ENCODE data around the gene MTF2. TPM values are rescaled to one million over a fixed set of nuclear protein-coding genes. Genes with fewer than 3 reads are reported as not detected.

The MTF2 gene
- total and polyA plus RNA-seq, 9 of the 15 experiments (the other 6 are each of a cell fraction or from before 2014, with no cell fraction given) = 29.3 to 124 (median 57.7) TPM

GRCh38 chr1:93140106-93140505 is 61.0 kb downstream of the MTF2 start:
- H3K4me1 ChIP-seq (replicated peaks in 1 of 2; ENCODE audit: control insufficient read depth in 2 of 2, insufficient read depth in 2 of 2, low read length in 2 of 2) = no peaks in the 10 kb centered on the region
- no peaks in the 10 kb centered on the region for H4K20me1 ChIP-seq (replicated peaks; ENCODE audit: control insufficient read depth, insufficient read depth, low read length)
- peaks cover 74% of the 10 kb centered on the region for H3K36me3 ChIP-seq (ENCODE audit: control insufficient read depth, insufficient read depth, low read length)
- 89% methylated on average over 1 of the region's 1 CpG for WGBS (ENCODE audit: insufficient coverage, low coverage, missing lambda C conversion rate)
- POLR2A ChIA-PET = interaction anchor here (1.0 to 1.1 kb wide), 2 partner anchors 11 to 60 kb away, joined by 3 to 4 read pairs; no protein-coding TSS in a partner anchor
- FAIRE-seq (no peak), DNase-seq (ENCODE audit: extremely low read depth in 1 of 4, low spot score in 3 of 4) (no peak), ATAC-seq (no peak)
- H3K9ac ChIP-seq (ENCODE audit: insufficient read depth in 1 of 2, low read depth in 2 of 2, low read length in 2 of 2) = no peak overlapping the region
- intact Hi-C loops (cut with micrococcal nuclease) (no loop called here), in situ Hi-C loops (cut with MboI) (no loop called here)
- no peak overlapping the region for H3K4me3 ChIP-seq
- no peaks in the 10 kb centered on the region for H3K9me3 ChIP-seq (replicated peaks; ENCODE audit: control insufficient read depth, insufficient read depth, low read depth, low read length)
- no peaks in the 10 kb centered on the region for H3K27me3 ChIP-seq (ENCODE audit: control insufficient read depth in 2 of 2, insufficient read depth in 2 of 2, low read length in 2 of 2)
- H2AFZ ChIP-seq (ENCODE audit: low read depth, low read length) = no peak overlapping the region
- no peaks in the 10 kb centered on the region for H3K9me1 ChIP-seq (ENCODE audit: control insufficient read depth, insufficient read depth, low read length)
- no peak overlapping the region for H3K4me2 ChIP-seq (ENCODE audit: insufficient read depth, low read length)
- H3K27ac ChIP-seq (ENCODE audit: extremely low read depth, low read depth, low read length) = no peak overlapping the region
- TF ChIP-seq HDAC6 (IDR thresholded peaks at IDR 0.05; ENCODE audit: low read depth, low read length) (no peak), ZNF57 (CRISPR knock-in tag; IDR thresholded peaks at IDR 0.05) (no peak), ZNF644 (tag; IDR thresholded peaks at IDR 0.05; ENCODE audit: low read depth) (no peak), KLF13 (tag; IDR thresholded peaks at IDR 0.05; ENCODE audit: borderline replicate concordance, low read depth) (no peak)
- BruUV-seq (replicated peaks) = no TSS peak
- H3K79me2 ChIP-seq (ENCODE audit: control insufficient read depth, insufficient read depth, low read length) = no peaks in the 10 kb centered on the region; the same call in 2 of the 3 replicates
- CTCF ChIA-PET (ENCODE audit: low intra/inter-chr PET ratio) = interaction anchor here (0.7 kb wide), 1 partner anchor 500 kb away, joined by 3 read pairs; no protein-coding TSS in a partner anchor

DNA sequence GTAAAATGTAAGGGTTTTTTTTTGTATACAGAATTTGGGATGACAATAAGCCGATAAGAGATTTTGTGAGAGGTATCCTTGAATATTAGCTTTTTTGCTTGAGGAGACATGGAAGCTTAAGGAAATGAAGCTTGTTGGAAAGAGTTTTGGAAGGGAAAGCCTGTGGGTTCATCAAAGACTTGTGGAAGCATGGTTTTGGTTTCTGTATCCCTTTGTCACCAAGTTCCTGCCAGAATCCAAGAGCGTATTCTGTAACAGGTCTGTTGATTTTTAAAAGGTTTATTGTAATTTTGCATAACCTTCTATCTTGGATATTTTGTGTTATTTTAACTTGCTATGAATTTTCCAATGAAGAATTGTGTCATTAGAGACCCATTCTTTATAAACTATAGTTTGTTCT is 63.1 kb downstream of the MTF2 start:
- no peak overlapping the region for H3K27ac ChIP-seq (ENCODE audit: extremely low read depth, low read depth, low read length)
- H3K9me3 ChIP-seq (replicated peaks; ENCODE audit: control insufficient read depth, insufficient read depth, low read depth, low read length) = no peaks in the 10 kb centered on the region
- BruUV-seq (replicated peaks) = no TSS peak
- DNase-seq (ENCODE audit: extremely low read depth in 1 of 4, low spot score in 3 of 4) (no peak), FAIRE-seq (no peak), ATAC-seq (no peak)
- ChIA-PET POLR2A (interaction anchor here (1.1 kb wide), 1 partner anchor 10 kb away, joined by 3 read pairs; no protein-coding TSS in a partner anchor), CTCF (ENCODE audit: low intra/inter-chr PET ratio) (no interaction called here)
- H3K4me2 ChIP-seq (ENCODE audit: insufficient read depth, low read length) = no peak overlapping the region
- intact Hi-C loops (cut with micrococcal nuclease) (no loop called here), in situ Hi-C loops (cut with MboI) (no loop called here)
- 0 out of 2 replicates have a peak, but pooled peaks cover 3% of the 10 kb centered on the region for H4K20me1 ChIP-seq (replicated peaks; ENCODE audit: control insufficient read depth, insufficient read depth, low read length)
- no peaks in the 10 kb centered on the region for H3K27me3 ChIP-seq (ENCODE audit: control insufficient read depth in 2 of 2, insufficient read depth in 2 of 2, low read length in 2 of 2)
- peaks cover 57% of the 10 kb centered on the region; the same call in 2 of the 3 replicates for H3K36me3 ChIP-seq (ENCODE audit: control insufficient read depth, insufficient read depth, low read length)
- no peaks in the 10 kb centered on the region; the same call in 2 of the 3 replicates for H3K79me2 ChIP-seq (ENCODE audit: control insufficient read depth, insufficient read depth, low read length)
- no peak overlapping the region for H3K4me3 ChIP-seq
- H2AFZ ChIP-seq (ENCODE audit: low read depth, low read length) = no peak overlapping the region
- 98% methylated on average over 2 of the region's 2 CpGs for WGBS (ENCODE audit: insufficient coverage, low coverage, missing lambda C conversion rate)
- no peak overlapping the region for H3K9ac ChIP-seq (ENCODE audit: insufficient read depth in 1 of 2, low read depth in 2 of 2, low read length in 2 of 2)
- H3K9me1 ChIP-seq (ENCODE audit: control insufficient read depth, insufficient read depth, low read length) = no peaks in the 10 kb centered on the region
- H3K4me1 ChIP-seq (replicated peaks in 1 of 2; ENCODE audit: control insufficient read depth in 2 of 2, insufficient read depth in 2 of 2, low read length in 2 of 2) = no peaks in the 10 kb centered on the region
- no peak for TF ChIP-seq CHAMP1 (IDR thresholded peaks at IDR 0.05)
- no peak for TF ChIP-seq ZBTB34 (CRISPR knock-in tag; IDR thresholded peaks at IDR 0.05)
- TF ChIP-seq BRCA1 (IDR thresholded peaks at IDR 0.05) = no peak
- no peak for TF ChIP-seq BRCA1 (CRISPR knock-in tag; IDR thresholded peaks at IDR 0.05)
- no peak for TF ChIP-seq SAFB2 (IDR thresholded peaks at IDR 0.05; ENCODE audit: borderline replicate concordance, low read depth, low read length, severe bottlenecking)
- TF ChIP-seq ZNF785 (CRISPR knock-in tag; IDR thresholded peaks at IDR 0.05) = no peak
- no peak for TF ChIP-seq HMG20B (CRISPR knock-in tag; IDR thresholded peaks at IDR 0.05)
- no peak for TF ChIP-seq CHD4 (IDR thresholded peaks at IDR 0.05; ENCODE audit: insufficient read depth, insufficient replicate concordance, low read depth, low read length, poor library complexity, severe bottlenecking)
- no peak for TF ChIP-seq GTF2E2 (tag; IDR thresholded peaks at IDR 0.05)

Measured in K562 (cell line).